Upper lobe of left lung (tissue), 4 donors: Measurements from ENCODE around the gene ABCC4.

Experiments
- EP300 ChIP-seq, 4 donors: sonication (generic); formaldehyde crosslinking; IDR thresholded peaks; one replicate each; pipeline ENCODE4 v1.5.1; 2017; ENCODE audit warnings: antibody characterized with exemption in 4 of 4, control low read depth in 2 of 4
- POLR2A ChIP-seq, 4 donors: fragments of 450-650 bp; IDR thresholded peaks; one replicate each; pipeline ENCODE4 v1.5.1; 2016 to 2017; ENCODE audit warnings: antibody characterized with exemption in 4 of 4, mild to moderate bottlenecking in 2 of 4
- POLR2AphosphoS5 ChIP-seq, 2 donors: sonication (generic); formaldehyde crosslinking; IDR thresholded peaks; one replicate each; pipeline ENCODE4 v1.5.1; 2017; ENCODE audit warnings: antibody characterized with exemption in 2 of 2
- TF ChIP-seq, protein P1 (sequence below), 6 experiments: fragments of 450-650 bp in 4 of 6; fragments of 200-600 bp in 2 of 6; sonication (generic) in 2 of 6; IDR thresholded peaks; one replicate each; pipeline ENCODE4 v1.5.1; 2016 to 2019; ENCODE audit warnings: antibody characterized with exemption in 6 of 6

DNA sequence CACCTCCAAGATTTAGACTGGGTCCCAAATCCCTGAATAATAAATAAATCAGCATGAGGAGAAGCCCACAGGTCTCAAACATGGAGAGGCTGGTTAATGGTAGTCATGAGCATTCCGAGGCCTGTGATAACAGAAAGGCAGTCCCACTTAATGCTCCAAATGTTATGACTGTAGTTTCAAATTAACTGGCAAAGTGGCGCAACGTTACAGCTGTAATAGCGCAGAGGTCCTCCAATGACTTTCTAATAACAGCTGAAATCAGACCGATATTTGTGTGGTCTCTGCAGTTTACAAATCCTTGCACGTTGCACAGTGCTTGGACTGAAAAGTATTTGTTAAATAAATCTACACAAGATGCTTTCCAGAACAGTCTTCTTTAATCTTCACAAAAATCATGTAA lies 141.8 kb downstream of the ABCC4 start:
- TF ChIP-seq, protein P1, sequence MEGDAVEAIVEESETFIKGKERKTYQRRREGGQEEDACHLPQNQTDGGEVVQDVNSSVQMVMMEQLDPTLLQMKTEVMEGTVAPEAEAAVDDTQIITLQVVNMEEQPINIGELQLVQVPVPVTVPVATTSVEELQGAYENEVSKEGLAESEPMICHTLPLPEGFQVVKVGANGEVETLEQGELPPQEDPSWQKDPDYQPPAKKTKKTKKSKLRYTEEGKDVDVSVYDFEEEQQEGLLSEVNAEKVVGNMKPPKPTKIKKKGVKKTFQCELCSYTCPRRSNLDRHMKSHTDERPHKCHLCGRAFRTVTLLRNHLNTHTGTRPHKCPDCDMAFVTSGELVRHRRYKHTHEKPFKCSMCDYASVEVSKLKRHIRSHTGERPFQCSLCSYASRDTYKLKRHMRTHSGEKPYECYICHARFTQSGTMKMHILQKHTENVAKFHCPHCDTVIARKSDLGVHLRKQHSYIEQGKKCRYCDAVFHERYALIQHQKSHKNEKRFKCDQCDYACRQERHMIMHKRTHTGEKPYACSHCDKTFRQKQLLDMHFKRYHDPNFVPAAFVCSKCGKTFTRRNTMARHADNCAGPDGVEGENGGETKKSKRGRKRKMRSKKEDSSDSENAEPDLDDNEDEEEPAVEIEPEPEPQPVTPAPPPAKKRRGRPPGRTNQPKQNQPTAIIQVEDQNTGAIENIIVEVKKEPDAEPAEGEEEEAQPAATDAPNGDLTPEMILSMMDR (IDR thresholded peaks at IDR 0.05): no peak
- TF ChIP-seq EP300 (IDR thresholded peaks at IDR 0.05) (no peak), POLR2A (IDR thresholded peaks at IDR 0.05) (no peak), POLR2AphosphoS5 (IDR thresholded peaks at IDR 0.05) (no peak)
